HCT116 (cell line): ENCODE measurements around the gene TIRAP. TPM values are rescaled to one million over a fixed set of nuclear protein-coding genes. Genes with fewer than 3 reads are reported as not detected.

Experiments
- ATAC-seq: fragments of 200-7000 bp; cut with Tn5 transposase; 2 replicates; pipeline ENCODE4 v1.9.1; 2020; ENCODE audit warnings: mild to moderate bottlenecking, moderate library complexity
- BruUV-seq: library from RNA; stranded (reverse); fragments of 400-500 nt; replicated peaks from 2 replicates; lab custom pipeline; 2021; lab: Mats Ljungman, UMichigan
- CTCF ChIA-PET: fragments of 300-600 bp; sonication (Branson Sonifier 250); formaldehyde crosslinking; loops from one replicate; lab custom pipeline; 2021; ENCODE audit warnings: antibody characterized with exemption; lab: Charles Lee
- POLR2A ChIA-PET: fragments of 300-600, 350-600 bp; sonication (Branson Sonifier 250); formaldehyde crosslinking; loops from one replicate; lab custom pipeline; 2021; ENCODE audit warnings: antibody characterized with exemption; lab: Charles Lee
- RAD21 ChIA-PET, 2 experiments: fragments of 300-600 bp; sonication (Branson Sonifier 250); formaldehyde crosslinking; loops; one replicate each; lab custom pipeline; 2023; ENCODE audit warnings: low total read pairs in 2 of 2; ENCODE audit not compliant: uncharacterized antibody in 2 of 2, unreplicated experiment in 2 of 2, low non-redundant PET in 1 of 2; lab: Charles Lee
- DNase-seq: peaks from one replicate; pipeline ENCODE4 v3.0.0-alpha.2; 2010; ENCODE audit warnings: low read depth, low spot score
- H2AFZ ChIP-seq: fragments of 200-600 bp; shearing (Covaris generic), sonication (generic); 2 replicates; pipeline ENCODE4 v1.6.1; 2017; ENCODE audit warnings: low read depth, mixed run types, mixed read lengths, antibody characterized with exemption, low read length; ENCODE audit not compliant: poor library complexity, severe bottlenecking
- H3K27ac ChIP-seq: 2 replicates; pipeline ENCODE4 v1.5.1; 2012; ENCODE audit warnings: low read depth, low read length
- H3K27me3 ChIP-seq: fragments of 200-600 bp; sonication (generic); 2 replicates; pipeline ENCODE4 v1.6.1; 2016; ENCODE audit warnings: mixed run types, low read length, mixed read lengths; ENCODE audit not compliant: insufficient read depth
- H3K36me3 ChIP-seq, 2 experiments: fragments of 200-500 bp in 1 of 2; fragments of 200-600 bp in 1 of 2; sonication (Bioruptor generic) in 1 of 2; sonication (generic) in 1 of 2; 2 replicates each; pipeline versions ENCODE4 v1.5.1 to v1.6.1; 2014 to 2016; ENCODE audit warnings: low read length in 2 of 2, inconsistent platforms in 1 of 2, mixed read lengths in 1 of 2, mixed run types in 1 of 2; ENCODE audit not compliant: insufficient read depth in 2 of 2, control insufficient read depth in 1 of 2
- H3K4me1 ChIP-seq, 2 experiments: fragments of 200-600 bp in 1 of 2; sonication (generic) in 1 of 2; 2 replicates each; pipeline versions ENCODE4 v1.5.1 to v1.6.1; 2012 to 2017; ENCODE audit warnings: low read length in 2 of 2, inconsistent platforms in 1 of 2, mild to moderate bottlenecking in 1 of 2, mixed read lengths in 1 of 2, mixed run types in 1 of 2, moderate library complexity in 1 of 2; ENCODE audit not compliant: insufficient read depth in 2 of 2, control insufficient read depth in 1 of 2
- H3K4me2 ChIP-seq: fragments of 200-600 bp; sonication (generic); 2 replicates; pipeline ENCODE4 v1.6.1; 2017; ENCODE audit warnings: mixed run types, low read length, mixed read lengths
- H3K4me3 ChIP-seq, 2 experiments: fragments of 200-600 bp in 1 of 2; sonication (generic) in 1 of 2; replicated peaks in 1 of 2; 2 replicates each; pipeline ENCODE4 v1.5.1; 2011 to 2016; ENCODE audit warnings: low read length in 2 of 2, control low read depth in 1 of 2, low read depth in 1 of 2, mild to moderate bottlenecking in 1 of 2, mixed read lengths in 1 of 2, mixed run types in 1 of 2
- H3K79me2 ChIP-seq: fragments of 200-600 bp; sonication (generic); 2 replicates; pipeline ENCODE4 v1.6.1; 2017; ENCODE audit warnings: mild to moderate bottlenecking, mixed run types, low read length, moderate library complexity, mixed read lengths; ENCODE audit not compliant: insufficient read depth
- H3K9ac ChIP-seq: fragments of 200-600 bp; sonication (generic); 2 replicates; pipeline ENCODE4 v1.6.1; 2016; ENCODE audit warnings: low read length, mixed read lengths
- H3K9me2 ChIP-seq: fragments of 200-600 bp; sonication (generic), shearing (Covaris generic); 2 replicates; pipeline ENCODE4 v1.6.1; 2017; ENCODE audit warnings: mixed run types, mild to moderate bottlenecking, moderate library complexity; ENCODE audit not compliant: insufficient read depth
- H3K9me3 ChIP-seq, 2 experiments: fragments of 200-500 bp in 1 of 2; fragments of 200-600 bp in 1 of 2; sonication (Bioruptor generic) in 1 of 2; sonication (generic) in 1 of 2; 2 replicates each; pipeline ENCODE4 v1.6.1; 2014 to 2017; ENCODE audit warnings: low read length in 2 of 2, mixed read lengths in 2 of 2, inconsistent platforms in 1 of 2, low read depth in 1 of 2, mild to moderate bottlenecking in 1 of 2, mixed run types in 1 of 2, moderate library complexity in 1 of 2; ENCODE audit not compliant: control insufficient read depth in 1 of 2, insufficient read depth in 1 of 2
- H4K20me1 ChIP-seq: fragments of 200-600 bp; sonication (generic), shearing (Covaris generic); 2 replicates; pipeline ENCODE4 v1.6.1; 2017; ENCODE audit warnings: mixed run types, mild to moderate bottlenecking, moderate library complexity; ENCODE audit not compliant: insufficient read depth
- CBX3 ChIP-seq: IDR thresholded peaks from 2 replicates; pipeline ENCODE4 v1.6.1; 2012; ENCODE audit warnings: low read depth
- ELF1 ChIP-seq: IDR thresholded peaks from 2 replicates; pipeline ENCODE4 v1.6.1; 2012; ENCODE audit warnings: low read depth, borderline replicate concordance
- EZH2 ChIP-seq: fragments of 200-600 bp; sonication (generic); IDR thresholded peaks from 2 replicates; pipeline ENCODE4 v1.6.1; 2017; ENCODE audit warnings: antibody characterized with exemption, mixed run types
- EZH2phosphoT487 ChIP-seq: fragments of 200-600 bp; IDR thresholded peaks from 2 replicates; pipeline ENCODE4 v1.6.1; 2018; ENCODE audit warnings: antibody characterized with exemption, borderline replicate concordance
- FOSL1 ChIP-seq: IDR thresholded peaks from 2 replicates; pipeline ENCODE4 v1.6.1; 2012; ENCODE audit warnings: low read depth
- JUND ChIP-seq: IDR thresholded peaks from 2 replicates; pipeline ENCODE4 v1.6.1; 2012
- SRF ChIP-seq: IDR thresholded peaks from 2 replicates; pipeline ENCODE4 v1.6.1; 2012; ENCODE audit warnings: low read depth
- ZFX ChIP-seq: fragments of 450-650 bp; IDR thresholded peaks from 2 replicates; pipeline ENCODE4 v1.6.1; 2017
- ZNF274 ChIP-seq: fragments of 200-500 bp; sonication (Bioruptor generic); IDR thresholded peaks from 2 replicates; pipeline ENCODE4 v1.6.1; 2014; ENCODE audit warnings: mild to moderate bottlenecking, low read depth, low read length, inconsistent platforms
- intact Hi-C: fragments of 100-400 bp; cut with micrococcal nuclease; formaldehyde crosslinking; loops from 2 replicates; pipeline ENCODE4 v1.10.0; 2022
- total RNA-seq: library from RNA; stranded (reverse); gene quantifications from one replicate; pipeline ENCODE4 v1.2.1, GENCODE V29; 2021; ENCODE audit not compliant: unreplicated experiment
- TF ChIP-seq, protein P1 (sequence below), 3 experiments: fragments of 200-600 bp in 1 of 3; sonication (generic) in 1 of 3; IDR thresholded peaks in 2 of 3; conservative IDR thresholded peaks in 1 of 3; 2 replicates each; pipeline ENCODE4 v1.5.1; 2012 to 2017; ENCODE audit warnings: low read depth in 2 of 3, low read length in 2 of 3, antibody characterized with exemption in 1 of 3, borderline replicate concordance in 1 of 3, control low read depth in 1 of 3, mild to moderate bottlenecking in 1 of 3, mixed read lengths in 1 of 3, mixed run types in 1 of 3, moderate library complexity in 1 of 3; ENCODE audit not compliant: insufficient read depth in 1 of 3

Gene TIRAP
- total RNA-seq, 1 experiment from 2014 or later: 10.8 TPM

DNA sequence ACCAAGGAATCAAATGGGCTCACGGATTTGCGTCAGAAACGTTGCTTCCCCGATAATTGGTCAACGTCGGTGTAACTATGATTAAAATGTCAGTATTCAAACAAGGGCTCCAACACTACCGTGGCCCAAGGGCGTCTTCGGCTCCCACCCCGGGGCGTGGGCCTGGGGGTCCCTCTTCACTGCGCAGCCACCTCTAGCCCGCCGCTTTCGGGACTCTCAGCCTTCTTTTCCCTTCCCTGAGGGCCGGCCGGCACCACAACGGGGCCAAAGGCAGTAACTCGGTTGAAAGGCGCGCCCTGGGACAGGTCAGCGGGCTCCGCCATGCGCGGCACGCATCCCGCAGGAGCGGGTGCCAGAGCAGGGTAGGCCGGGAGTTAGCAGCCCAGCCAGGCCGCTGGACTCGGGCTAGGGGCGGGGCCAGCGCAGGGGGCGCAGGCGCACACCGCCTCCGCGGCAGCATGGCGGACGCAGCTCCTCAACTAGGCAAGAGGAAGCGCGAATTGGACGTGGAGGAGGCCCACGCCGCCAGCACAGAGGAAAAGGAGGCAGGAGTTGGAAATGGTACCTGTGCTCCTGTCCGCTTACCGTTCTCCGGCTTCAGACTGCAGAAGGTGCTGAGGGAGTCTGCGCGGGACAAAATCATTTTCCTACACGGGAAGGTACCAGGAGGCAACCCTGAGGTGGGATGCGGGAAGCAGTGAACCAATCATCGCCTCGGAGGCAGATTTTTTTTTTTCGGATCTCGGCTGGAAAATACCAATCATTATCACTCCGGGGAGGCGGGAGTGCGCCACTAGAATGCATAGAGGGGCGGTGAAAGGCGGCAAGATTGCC, 20.9 kb downstream of the TIRAP start, which contains the start of gene DCPS (continued):
- TF ChIP-seq, protein P1, sequence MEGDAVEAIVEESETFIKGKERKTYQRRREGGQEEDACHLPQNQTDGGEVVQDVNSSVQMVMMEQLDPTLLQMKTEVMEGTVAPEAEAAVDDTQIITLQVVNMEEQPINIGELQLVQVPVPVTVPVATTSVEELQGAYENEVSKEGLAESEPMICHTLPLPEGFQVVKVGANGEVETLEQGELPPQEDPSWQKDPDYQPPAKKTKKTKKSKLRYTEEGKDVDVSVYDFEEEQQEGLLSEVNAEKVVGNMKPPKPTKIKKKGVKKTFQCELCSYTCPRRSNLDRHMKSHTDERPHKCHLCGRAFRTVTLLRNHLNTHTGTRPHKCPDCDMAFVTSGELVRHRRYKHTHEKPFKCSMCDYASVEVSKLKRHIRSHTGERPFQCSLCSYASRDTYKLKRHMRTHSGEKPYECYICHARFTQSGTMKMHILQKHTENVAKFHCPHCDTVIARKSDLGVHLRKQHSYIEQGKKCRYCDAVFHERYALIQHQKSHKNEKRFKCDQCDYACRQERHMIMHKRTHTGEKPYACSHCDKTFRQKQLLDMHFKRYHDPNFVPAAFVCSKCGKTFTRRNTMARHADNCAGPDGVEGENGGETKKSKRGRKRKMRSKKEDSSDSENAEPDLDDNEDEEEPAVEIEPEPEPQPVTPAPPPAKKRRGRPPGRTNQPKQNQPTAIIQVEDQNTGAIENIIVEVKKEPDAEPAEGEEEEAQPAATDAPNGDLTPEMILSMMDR (IDR thresholded peaks at IDR 0.05 in 2 of 3, conservative IDR thresholded peaks at IDR 0.05 in 1 of 3; ENCODE audit: borderline replicate concordance in 1 of 3, insufficient read depth in 1 of 3, low read depth in 2 of 3, low read length in 2 of 3): no peak
- no peak for TF ChIP-seq EZH2phosphoT487
- no peak for TF ChIP-seq EZH2
- peak; percentile 99 for TF ChIP-seq ZFX
- TF ChIP-seq ZNF274: no peak
- TF ChIP-seq SRF: no peak; the same call in 1 of the 2 replicates

DNA sequence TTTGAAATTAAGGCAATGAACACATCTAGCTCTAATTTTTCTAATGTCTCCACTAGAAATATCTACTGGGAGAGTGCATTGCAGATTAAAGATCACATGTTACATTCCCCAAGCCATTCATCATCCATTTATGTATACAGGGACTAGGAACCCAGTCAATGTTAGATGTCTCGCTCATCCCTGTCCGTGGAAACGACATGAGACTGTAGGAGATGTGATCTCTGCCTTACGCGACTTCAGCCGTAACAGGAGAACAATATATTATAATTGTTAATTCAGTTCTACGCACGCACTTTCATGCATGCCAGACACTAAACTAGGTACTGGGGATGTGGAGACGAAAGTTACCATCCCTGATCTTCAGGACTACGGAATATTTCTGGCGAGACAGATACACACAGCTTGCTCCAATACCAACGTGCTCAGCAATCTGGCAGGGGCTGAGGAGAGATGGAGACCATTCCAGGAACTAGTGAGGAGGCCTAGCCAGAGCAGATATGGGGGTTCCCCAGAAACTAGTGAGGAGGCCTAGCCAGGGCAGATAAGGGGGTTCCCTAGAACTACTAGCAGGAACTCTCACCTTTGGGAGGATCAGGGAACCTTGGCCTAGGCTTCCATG, 21.7 kb downstream of the TIRAP start:
- Histone ChIP-seq H2AFZ (peak overlapping the region; percentile 83), H3K27ac (peak overlapping the region; percentile 92), H3K9ac (peak overlapping the region; percentile 94), H3K79me2 (peaks cover 16% of the 10 kb centered on the region), H3K4me1 (peaks cover 11 to 20% of the 10 kb centered on the region in 2 experiments; a peak in 2 of 4 replicates), H3K36me3 (no peaks in the 10 kb centered on the region), H3K4me2 (peak overlapping the region; percentile 86), H3K9me2 (no peaks in the 10 kb centered on the region), H3K9me3 (no peaks in the 10 kb centered on the region), H3K4me3 (peak overlapping the region; percentile 78 to 80), H4K20me1 (no peaks in the 10 kb centered on the region), H3K27me3 (no peaks in the 10 kb centered on the region)
- BruUV-seq: TSS peak; percentile 62
- POLR2A ChIA-PET: interaction anchor here (0.5 to 1.0 kb wide), 2 partner anchors 21 to 122 kb away, joined by 3 read pairs; no protein-coding TSS in a partner anchor
- intact Hi-C loops: no loop called here
- DNase-seq (no peak), ATAC-seq (peak; percentile 11; the same call in 1 of the 2 replicates)
- TF ChIP-seq ZFX: no peak
- no peak for TF ChIP-seq FOSL1
- no peak for TF ChIP-seq CBX3
- no peak for TF ChIP-seq ELF1
- TF ChIP-seq JUND: peak; percentile 23; the same call in 1 of the 2 replicates
- TF ChIP-seq SRF: no peak
- RAD21 ChIA-PET: no interaction called here
- CTCF ChIA-PET: interaction anchor here (1.0 kb wide), 1 partner anchor 176 kb away, joined by 7 read pairs; no protein-coding TSS in a partner anchor
